Measurements from ENCODE around the gene TOMM7.
A peak's percentile ranks its signal among the peaks of the same experiment; 100 is the strongest.

TOMM7 gene

GRCh38 chr7:22861576-22861975 is 38.9 kb upstream of the TOMM7 start:
- H3K4me1 ChIP-seq (ENCODE audit: control insufficient read depth, insufficient read depth, low read length, unreplicated experiment), result peaks cover 65% of the 10 kb centered on the region
- no peaks in the 10 kb centered on the region for H3K27me3 ChIP-seq (ENCODE audit: insufficient read depth, low read length)
- H3K36me3 ChIP-seq (ENCODE audit: insufficient read depth, low read length), result peaks cover 8% of the 10 kb centered on the region
- no peak overlapping the region for H3K4me3 ChIP-seq (ENCODE audit: low read depth, low read length)
- H2AFZ ChIP-seq (ENCODE audit: low read length, unreplicated experiment), result no peak overlapping the region
- H3K79me2 ChIP-seq (ENCODE audit: control insufficient read depth, insufficient read depth, low read length, unreplicated experiment), result peaks cover 1% of the 10 kb centered on the region
- peak overlapping the region; percentile 100 for H3K27ac ChIP-seq (ENCODE audit: low read depth, low read length)

- Histone ChIP-seq H3K36me3 (ENCODE audit: insufficient read depth, low read length) (peaks cover 9% of the 10 kb centered on the region), H3K4me3 (ENCODE audit: low read depth, low read length) (no peak overlapping the region), H3K27ac (ENCODE audit: low read depth, low read length) (peak overlapping the region; percentile 100), H2AFZ (ENCODE audit: low read length, unreplicated experiment) (no peak overlapping the region), H3K4me1 (ENCODE audit: control insufficient read depth, insufficient read depth, low read length, unreplicated experiment) (peaks cover 65% of the 10 kb centered on the region), H3K79me2 (ENCODE audit: control insufficient read depth, insufficient read depth, low read length, unreplicated experiment) (peaks cover 8% of the 10 kb centered on the region), H3K27me3 (ENCODE audit: insufficient read depth, low read length) (no peaks in the 10 kb centered on the region)
These were observed 38.3 kb upstream of the TOMM7 start for GRCh38 chr7:22860784-22861482.

DNA sequence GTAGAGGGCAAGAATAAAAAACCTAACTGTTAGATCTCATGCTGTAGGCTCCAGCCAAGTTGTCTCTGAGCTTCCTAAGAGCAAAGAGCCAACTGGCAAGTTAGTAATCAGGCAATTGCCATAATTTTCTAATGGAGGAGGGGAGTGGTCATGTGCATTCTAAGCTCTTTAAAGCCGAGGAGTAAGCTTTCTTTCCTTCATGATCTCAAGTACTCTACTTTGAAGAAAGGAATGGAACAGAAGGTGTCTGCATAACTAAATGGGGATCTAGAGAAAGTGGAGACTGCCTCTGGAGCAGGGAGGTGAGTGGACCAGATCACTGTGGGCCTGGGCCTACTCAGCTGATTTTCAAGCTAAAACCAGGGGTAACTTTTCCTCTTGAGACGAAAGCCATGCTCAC is 37.7 kb upstream of the TOMM7 start:
- Histone ChIP-seq H3K27ac (ENCODE audit: low read depth, low read length) (peak overlapping the region; percentile 100), H2AFZ (ENCODE audit: low read length, unreplicated experiment) (no peak overlapping the region), H3K4me3 (ENCODE audit: low read depth, low read length) (no peak overlapping the region), H3K79me2 (ENCODE audit: control insufficient read depth, insufficient read depth, low read length, unreplicated experiment) (peaks cover 10% of the 10 kb centered on the region), H3K36me3 (ENCODE audit: insufficient read depth, low read length) (peaks cover 9% of the 10 kb centered on the region), H3K27me3 (ENCODE audit: insufficient read depth, low read length) (no peaks in the 10 kb centered on the region), H3K4me1 (ENCODE audit: control insufficient read depth, insufficient read depth, low read length, unreplicated experiment) (peaks cover 63% of the 10 kb centered on the region)

DNA sequence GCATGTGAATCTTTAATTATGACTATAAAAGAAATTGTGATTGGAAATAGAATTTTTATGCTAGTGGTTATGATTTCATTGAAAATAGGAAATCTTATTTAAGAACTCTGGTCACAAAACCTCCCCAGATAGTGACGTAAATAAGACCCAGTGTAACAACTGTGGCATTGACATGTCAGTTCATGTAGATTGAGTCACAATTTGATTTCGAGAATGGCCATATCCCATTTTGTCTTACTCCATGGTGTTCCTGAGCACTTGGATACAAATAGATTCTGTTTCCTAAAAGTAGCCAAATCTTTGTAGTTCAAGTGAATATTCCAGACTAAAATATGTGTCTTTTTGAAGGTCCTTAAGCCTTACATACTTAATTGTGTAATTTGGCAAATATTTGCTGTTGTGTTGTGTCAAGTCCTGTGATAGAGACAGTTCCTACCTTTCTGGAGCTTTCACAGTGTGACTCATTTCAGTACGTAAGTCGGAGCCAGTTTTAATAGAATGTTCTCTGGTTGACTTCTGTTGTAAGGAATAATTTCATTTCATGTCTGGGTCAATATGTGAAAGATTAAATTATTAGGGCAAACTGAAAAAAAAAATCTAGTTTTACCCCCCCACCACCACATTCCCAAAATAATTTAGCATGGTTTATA is 37.1 kb upstream of the TOMM7 start:
- no peaks in the 10 kb centered on the region for H3K27me3 ChIP-seq (ENCODE audit: insufficient read depth, low read length)
- peaks cover 16% of the 10 kb centered on the region for H3K79me2 ChIP-seq (ENCODE audit: control insufficient read depth, insufficient read depth, low read length, unreplicated experiment)
- no peak overlapping the region for H2AFZ ChIP-seq (ENCODE audit: low read length, unreplicated experiment)
- H3K27ac ChIP-seq (ENCODE audit: low read depth, low read length), result peak overlapping the region; percentile 100
- H3K36me3 ChIP-seq (ENCODE audit: insufficient read depth, low read length), result peaks cover 9% of the 10 kb centered on the region
- H3K4me3 ChIP-seq (ENCODE audit: low read depth, low read length), result peak overlapping the region; percentile 65
- H3K4me1 ChIP-seq (ENCODE audit: control insufficient read depth, insufficient read depth, low read length, unreplicated experiment), result peaks cover 60% of the 10 kb centered on the region

GRCh38 chr7:22858640-22859561 is 36.3 kb upstream of the TOMM7 start:
- H3K4me1 ChIP-seq (ENCODE audit: control insufficient read depth, insufficient read depth, low read length, unreplicated experiment), result peaks cover 52% of the 10 kb centered on the region
- peaks cover 23% of the 10 kb centered on the region for H3K79me2 ChIP-seq (ENCODE audit: control insufficient read depth, insufficient read depth, low read length, unreplicated experiment)
- no peaks in the 10 kb centered on the region for H3K27me3 ChIP-seq (ENCODE audit: insufficient read depth, low read length)
- H3K27ac ChIP-seq (ENCODE audit: low read depth, low read length), result peak overlapping the region; percentile 100
- H3K4me3 ChIP-seq (ENCODE audit: low read depth, low read length), result peak overlapping the region; percentile 65
- no peak overlapping the region for H2AFZ ChIP-seq (ENCODE audit: low read length, unreplicated experiment)
- H3K36me3 ChIP-seq (ENCODE audit: insufficient read depth, low read length), result peaks cover 9% of the 10 kb centered on the region

DNA sequence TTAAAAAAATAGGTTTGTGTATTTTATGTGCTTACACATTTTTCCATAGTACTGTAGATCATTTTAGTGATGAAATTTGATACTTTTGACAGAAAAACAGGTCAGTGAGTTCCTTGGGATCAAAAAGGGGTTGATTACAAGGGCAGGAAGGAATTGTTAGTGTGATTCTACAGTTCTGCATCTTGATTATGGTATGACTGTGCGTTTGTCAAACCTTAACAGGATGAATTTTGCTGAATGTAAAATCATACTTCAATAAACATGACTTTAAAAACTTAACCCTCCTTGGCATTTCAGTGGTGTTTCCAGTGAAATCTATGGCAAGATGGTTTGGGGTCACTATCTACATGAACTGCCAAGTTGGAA is 35.6 kb upstream of the TOMM7 start:
- Histone ChIP-seq H3K27ac (ENCODE audit: low read depth, low read length) (peak overlapping the region; percentile 100), H3K79me2 (ENCODE audit: control insufficient read depth, insufficient read depth, low read length, unreplicated experiment) (peaks cover 23% of the 10 kb centered on the region), H3K4me3 (ENCODE audit: low read depth, low read length) (peak overlapping the region; percentile 65), H3K27me3 (ENCODE audit: insufficient read depth, low read length) (no peaks in the 10 kb centered on the region), H3K36me3 (ENCODE audit: insufficient read depth, low read length) (peaks cover 9% of the 10 kb centered on the region), H2AFZ (ENCODE audit: low read length, unreplicated experiment) (no peak overlapping the region), H3K4me1 (ENCODE audit: control insufficient read depth, insufficient read depth, low read length, unreplicated experiment) (peaks cover 55% of the 10 kb centered on the region)

DNA sequence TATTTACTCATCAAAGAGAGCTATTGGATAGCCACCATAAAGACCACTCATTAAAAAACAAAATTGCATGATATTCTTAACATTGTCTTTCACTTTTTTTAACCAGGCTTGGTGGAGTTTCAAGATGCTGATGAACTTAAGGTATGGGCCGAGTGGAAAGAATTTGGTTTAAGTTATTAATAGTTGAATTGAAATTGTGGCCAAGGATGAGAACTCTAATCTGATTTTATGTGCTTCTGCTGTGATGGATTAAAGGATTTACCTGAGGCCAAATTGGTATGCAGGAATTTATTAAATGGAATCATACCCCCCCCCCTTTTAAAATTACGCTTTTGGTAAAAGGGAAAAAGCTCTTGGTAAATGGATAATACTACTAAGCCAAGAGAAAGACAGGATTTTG is 33.8 kb upstream of the TOMM7 start:
- peak overlapping the region; percentile 82 for H3K4me3 ChIP-seq (ENCODE audit: low read depth, low read length)
- H3K27me3 ChIP-seq (ENCODE audit: insufficient read depth, low read length), result no peaks in the 10 kb centered on the region
- H3K36me3 ChIP-seq (ENCODE audit: insufficient read depth, low read length), result peaks cover 9% of the 10 kb centered on the region
- H2AFZ ChIP-seq (ENCODE audit: low read length, unreplicated experiment), result no peak overlapping the region
- H3K79me2 ChIP-seq (ENCODE audit: control insufficient read depth, insufficient read depth, low read length, unreplicated experiment), result peaks cover 23% of the 10 kb centered on the region
- peaks cover 55% of the 10 kb centered on the region for H3K4me1 ChIP-seq (ENCODE audit: control insufficient read depth, insufficient read depth, low read length, unreplicated experiment)
- H3K27ac ChIP-seq (ENCODE audit: low read depth, low read length), result peak overlapping the region; percentile 100

GRCh38 chr7:22855049-22855392 is 32.4 kb upstream of the TOMM7 start:
- no peak overlapping the region for H2AFZ ChIP-seq (ENCODE audit: low read length, unreplicated experiment)
- H3K4me3 ChIP-seq (ENCODE audit: low read depth, low read length), result peak overlapping the region; percentile 82
- no peaks in the 10 kb centered on the region for H3K27me3 ChIP-seq (ENCODE audit: insufficient read depth, low read length)
- H3K27ac ChIP-seq (ENCODE audit: low read depth, low read length), result peak overlapping the region; percentile 100
- peaks cover 46% of the 10 kb centered on the region for H3K4me1 ChIP-seq (ENCODE audit: control insufficient read depth, insufficient read depth, low read length, unreplicated experiment)
- H3K79me2 ChIP-seq (ENCODE audit: control insufficient read depth, insufficient read depth, low read length, unreplicated experiment), result peaks cover 23% of the 10 kb centered on the region
- H3K36me3 ChIP-seq (ENCODE audit: insufficient read depth, low read length), result peaks cover 9% of the 10 kb centered on the region

GRCh38 chr7:22854158-22855048 is 31.8 kb upstream of the TOMM7 start:
- Histone ChIP-seq H3K36me3 (ENCODE audit: insufficient read depth, low read length) (peaks cover 8% of the 10 kb centered on the region), H3K4me1 (ENCODE audit: control insufficient read depth, insufficient read depth, low read length, unreplicated experiment) (peaks cover 40% of the 10 kb centered on the region), H3K27ac (ENCODE audit: low read depth, low read length) (peak overlapping the region; percentile 100), H3K4me3 (ENCODE audit: low read depth, low read length) (peak overlapping the region; percentile 82), H2AFZ (ENCODE audit: low read length, unreplicated experiment) (peak overlapping the region; percentile 64), H3K27me3 (ENCODE audit: insufficient read depth, low read length) (no peaks in the 10 kb centered on the region), H3K79me2 (ENCODE audit: control insufficient read depth, insufficient read depth, low read length, unreplicated experiment) (peaks cover 23% of the 10 kb centered on the region)

DNA sequence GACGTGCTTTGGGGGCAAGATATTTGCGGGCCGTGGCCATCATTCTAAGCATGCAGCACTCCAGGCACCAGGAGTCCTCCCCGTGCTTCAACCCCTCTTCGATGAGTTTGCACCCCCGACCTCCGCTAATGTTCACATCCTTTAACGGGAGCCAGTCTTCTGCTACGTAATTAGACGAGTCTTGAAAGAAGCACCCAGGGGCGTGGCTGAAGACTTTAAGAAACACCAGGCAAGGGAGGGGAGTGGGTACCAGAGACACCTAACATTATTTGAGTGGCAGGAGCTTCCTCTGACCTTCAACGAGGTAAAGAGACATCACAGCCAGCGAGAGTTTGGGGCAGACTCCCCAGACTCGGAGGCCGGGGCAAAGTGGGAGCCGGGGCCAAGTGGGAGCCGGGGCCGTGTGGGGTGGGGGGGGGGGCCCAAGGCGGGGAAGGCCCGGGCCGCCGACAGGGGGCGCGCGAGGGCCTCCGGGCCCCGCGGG is 31.1 kb upstream of the TOMM7 start:
- Histone ChIP-seq H3K27me3 (ENCODE audit: insufficient read depth, low read length) (no peaks in the 10 kb centered on the region), H3K4me1 (ENCODE audit: control insufficient read depth, insufficient read depth, low read length, unreplicated experiment) (peaks cover 33% of the 10 kb centered on the region), H3K36me3 (ENCODE audit: insufficient read depth, low read length) (peaks cover 5% of the 10 kb centered on the region), H3K27ac (ENCODE audit: low read depth, low read length) (no peak overlapping the region; the same call in 1 of the 2 replicates), H2AFZ (ENCODE audit: low read length, unreplicated experiment) (no peak overlapping the region), H3K79me2 (ENCODE audit: control insufficient read depth, insufficient read depth, low read length, unreplicated experiment) (peaks cover 23% of the 10 kb centered on the region), H3K4me3 (ENCODE audit: low read depth, low read length) (peak overlapping the region; percentile 82)
